Hepatocyte (in vitro differentiated cells): Measurements from ENCODE around the gene LRP1B. TPM values are rescaled to one million over a fixed set of nuclear protein-coding genes. Genes with fewer than 3 reads are reported as not detected.

Experiments
- DNase-seq: peaks from one replicate; pipeline ENCODE4 v3.0.0-alpha.2; 2016; ENCODE audit warnings: low spot score
- H2AFZ ChIP-seq: fragments of 200-600 bp; sonication (generic); 2 replicates; pipeline ENCODE4 v1.6.0; 2016; ENCODE audit warnings: antibody characterized with exemption, mild to moderate bottlenecking
- H3K27ac ChIP-seq: fragments of 200-600 bp; sonication (generic); 2 replicates; pipeline ENCODE4 v1.5.1; 2016; ENCODE audit warnings: mild to moderate bottlenecking
- H3K27me3 ChIP-seq: fragments of 200-600 bp; sonication (generic); 2 replicates; pipeline ENCODE4 v1.6.1; 2016
- H3K36me3 ChIP-seq: fragments of 200-600 bp; sonication (generic); replicated peaks from 2 replicates; pipeline ENCODE4 v1.5.1; 2016; ENCODE audit warnings: low read depth; ENCODE audit not compliant: insufficient read depth
- H3K4me1 ChIP-seq: fragments of 200-600 bp; sonication (generic); 2 replicates; pipeline ENCODE4 v1.5.1; 2016; ENCODE audit warnings: mild to moderate bottlenecking, moderate library complexity; ENCODE audit not compliant: insufficient read depth
- H3K4me2 ChIP-seq: fragments of 200-600 bp; sonication (generic); 2 replicates; pipeline ENCODE4 v1.6.0; 2016
- H3K4me3 ChIP-seq: fragments of 200-600 bp; sonication (generic); 2 replicates; pipeline ENCODE4 v1.5.1; 2016; ENCODE audit warnings: mild to moderate bottlenecking
- H3K79me2 ChIP-seq: fragments of 200-600 bp; sonication (generic); 2 replicates; pipeline ENCODE4 v1.6.0; 2017; ENCODE audit warnings: mild to moderate bottlenecking
- H3K9me2 ChIP-seq: fragments of 200-600 bp; sonication (generic); replicated peaks from 2 replicates; pipeline ENCODE4 v1.6.0; 2017; ENCODE audit warnings: mild to moderate bottlenecking; ENCODE audit not compliant: insufficient read depth
- H3K9me3 ChIP-seq: fragments of 200-600 bp; sonication (generic); 2 replicates; pipeline ENCODE4 v1.5.1; 2016; ENCODE audit warnings: low read depth, mild to moderate bottlenecking
- H4K20me1 ChIP-seq: fragments of 200-600 bp; sonication (generic); 2 replicates; pipeline ENCODE4 v1.6.0; 2016; ENCODE audit warnings: mild to moderate bottlenecking; ENCODE audit not compliant: insufficient read depth, poor library complexity, severe bottlenecking
- CTCF ChIP-seq: fragments of 200-600 bp; sonication (generic); IDR thresholded peaks from 2 replicates; pipeline ENCODE4 v1.5.1; 2016; ENCODE audit warnings: antibody characterized with exemption, mild to moderate bottlenecking; ENCODE audit not compliant: poor library complexity
- EZH2 ChIP-seq: fragments of 200-600 bp; sonication (generic); IDR thresholded peaks from 2 replicates; pipeline ENCODE4 v1.6.1; 2016; ENCODE audit warnings: antibody characterized with exemption, mild to moderate bottlenecking, borderline replicate concordance
- EZH2phosphoT487 ChIP-seq: fragments of 200-600 bp; sonication (generic); IDR thresholded peaks from one replicate; pipeline ENCODE4 v1.6.1; 2018; ENCODE audit warnings: antibody characterized with exemption, mild to moderate bottlenecking, low read depth, moderate library complexity; ENCODE audit not compliant: unreplicated experiment, severe bottlenecking
- WGBS: methylation state at CpG from one replicate; pipeline ENCODE4 v1.1.6; 2016; ENCODE audit warnings: low lambda C conversion rate; ENCODE audit errors: missing lambda C conversion rate; 5-methylcytosine and 5-hydroxymethylcytosine counted together
- polyA plus RNA-seq: library from polyadenylated mRNA; unstranded; fragments of >200 nt; fragmentation: Nextera tagmentation; extraction: Ambion mirVana; gene quantifications from 2 replicates; pipeline ENCODE4 v1.2.1, GENCODE V29; 2016
- total RNA-seq: library from RNA; depleted of rRNA; stranded (reverse); fragments of >200 nt; gene quantifications from 2 replicates; pipeline ENCODE4 v1.2.3, GENCODE V29; 2014

The LRP1B gene
- total and polyA plus RNA-seq, 2 experiments from 2014 or later: 0.65 to 2.0 TPM

GRCh38 chr2:141554810-141555209, 576.0 kb downstream of the LRP1B start:
- Histone ChIP-seq H3K4me2 (no peak overlapping the region), H3K27me3 (no peaks in the 10 kb centered on the region), H3K9me3 (no peaks in the 10 kb centered on the region), H3K4me1 (no peaks in the 10 kb centered on the region), H3K9me2 (no peaks in the 10 kb centered on the region), H2AFZ (no peak overlapping the region), H3K36me3 (no peaks in the 10 kb centered on the region), H4K20me1 (no peaks in the 10 kb centered on the region), H3K79me2 (no peaks in the 10 kb centered on the region), H3K27ac (no peak overlapping the region), H3K4me3 (no peak overlapping the region)
- TF ChIP-seq CTCF: peak; percentile 64
- no peak for TF ChIP-seq EZH2
- TF ChIP-seq EZH2phosphoT487: no peak
- WGBS: 4% methylated on average over 3 of the region's 3 CpGs
- peak; percentile 60 for DNase-seq

- Histone ChIP-seq H3K4me3 (no peak overlapping the region), H3K27ac (no peak overlapping the region), H4K20me1 (no peaks in the 10 kb centered on the region), H3K27me3 (no peaks in the 10 kb centered on the region), H2AFZ (no peak overlapping the region), H3K9me2 (no peaks in the 10 kb centered on the region), H3K9me3 (no peaks in the 10 kb centered on the region), H3K4me2 (no peak overlapping the region), H3K4me1 (no peaks in the 10 kb centered on the region), H3K36me3 (no peaks in the 10 kb centered on the region), H3K79me2 (no peaks in the 10 kb centered on the region)
- TF ChIP-seq EZH2phosphoT487: no peak
- TF ChIP-seq EZH2: no peak
- no peak for DNase-seq
- WGBS: 76% methylated on average over 4 of the region's 4 CpGs
These were observed 596.0 kb downstream of the LRP1B start for GRCh38 chr2:141534666-141535362.

- no peaks in the 10 kb centered on the region for H3K4me1 ChIP-seq
- 81% methylated on average over 1 of the region's 1 CpG for WGBS
- H3K9me2 ChIP-seq: no peaks in the 10 kb centered on the region
- H3K27me3 ChIP-seq: no peaks in the 10 kb centered on the region
- no peak for DNase-seq
- no peaks in the 10 kb centered on the region for H4K20me1 ChIP-seq
- H3K4me3 ChIP-seq: no peak overlapping the region
- H3K27ac ChIP-seq: no peak overlapping the region
- H2AFZ ChIP-seq: no peak overlapping the region
- TF ChIP-seq EZH2phosphoT487: no peak
- no peak for TF ChIP-seq EZH2
- TF ChIP-seq CTCF: no peak
- no peak overlapping the region for H3K4me2 ChIP-seq
- H3K79me2 ChIP-seq: no peaks in the 10 kb centered on the region
- H3K36me3 ChIP-seq: no peaks in the 10 kb centered on the region
- no peaks in the 10 kb centered on the region for H3K9me3 ChIP-seq
These were observed 601.2 kb downstream of the LRP1B start for GRCh38 chr2:141529659-141530058.

GRCh38 chr2:141528990-141529389, 601.8 kb downstream of the LRP1B start:
- no peak for DNase-seq
- H3K27me3 ChIP-seq: no peaks in the 10 kb centered on the region
- H2AFZ ChIP-seq: peak overlapping the region; percentile 6
- H3K36me3 ChIP-seq: no peaks in the 10 kb centered on the region
- H3K4me2 ChIP-seq: no peak overlapping the region
- no peak for TF ChIP-seq EZH2phosphoT487
- TF ChIP-seq CTCF: no peak
- no peak for TF ChIP-seq EZH2
- H3K9me3 ChIP-seq: no peaks in the 10 kb centered on the region
- H3K4me1 ChIP-seq: no peaks in the 10 kb centered on the region
- WGBS: 50% methylated on average over 5 of the region's 5 CpGs
- no peaks in the 10 kb centered on the region for H4K20me1 ChIP-seq
- H3K4me3 ChIP-seq: no peak overlapping the region
- H3K27ac ChIP-seq: no peak overlapping the region
- H3K79me2 ChIP-seq: no peaks in the 10 kb centered on the region
- H3K9me2 ChIP-seq: no peaks in the 10 kb centered on the region
